SK-MEL-5 (cell line): ENCODE results near the gene DHTKD1. TPM values are rescaled to one million over a fixed set of nuclear protein-coding genes. Genes with fewer than 3 reads are reported as not detected.
A peak's percentile ranks its signal among the peaks of the same experiment; 100 is the strongest.

Source experiments
- DNase-seq: peaks from one replicate; pipeline ENCODE4 v3.0.0-alpha.2; 2016; ENCODE audit warnings: low read depth, low spot score
- in situ Hi-C: cut with HindIII; loops from 2 replicates; pipeline ENCODE4 v1.10.0; 2016; ENCODE audit warnings: low sequenced_read_pairs, high pct_unique_total_duplicates, low pct_unique_long_range_greater_than_20kb
- polyA plus RNA-seq, 2 experiments: library from polyadenylated mRNA; depleted of rRNA; stranded (reverse); fragments of >200 nt; gene quantifications; 2 replicates each; pipeline ENCODE4 v1.2.3, GENCODE V29; 2015
- total RNA-seq: library from RNA; depleted of rRNA; stranded (reverse); fragments of >200 nt; shearing (Covaris generic); gene quantifications from 2 replicates; pipeline ENCODE4 v1.2.3, GENCODE V29; 2014; rRNA removed

Gene DHTKD1
- total RNA-seq: 17.8 and 18.1 TPM in 2 replicates
- polyA plus RNA-seq (2015; cell fraction: cytosol; rRNA removed): 20.7 and 30.0 TPM in 2 replicates
- polyA plus RNA-seq (2015; cell fraction: nucleus; rRNA removed): 8.8 and 17.0 TPM in 2 replicates

GRCh38 chr10:12068449-12069269, at the start of gene DHTKD1:
TSS of gene DHTKD1 (plus strand) at chr10:12068954. CDS start at chr10:12069034, 80 bp downstream.
- DNase-seq: peak; percentile 95
- in situ Hi-C loops: no loop called here

- in situ Hi-C loops: no loop called here
- no peak for DNase-seq
Measured at GRCh38 chr10:12019283-12019971, 49.3 kb upstream of the DHTKD1 start.

- DNase-seq: no peak
- in situ Hi-C loops: no loop called here
Measured at GRCh38 chr10:12020574-12020973, 48.2 kb upstream of the DHTKD1 start.

GRCh38 chr10:12022580-12023257, 46.0 kb upstream of the DHTKD1 start:
- in situ Hi-C loops: no loop called here
- no peak for DNase-seq

GRCh38 chr10:12025591-12025990, 43.2 kb upstream of the DHTKD1 start:
- in situ Hi-C loops: no loop called here
- no peak for DNase-seq

- in situ Hi-C loops: no loop called here
- no peak for DNase-seq
Measured at GRCh38 chr10:12027539-12027938, 41.2 kb upstream of the DHTKD1 start.

- no peak for DNase-seq
- in situ Hi-C loops: no loop called here
Measured at GRCh38 chr10:12031404-12031803, 37.4 kb upstream of the DHTKD1 start.

GRCh38 chr10:12036073-12036655, 32.6 kb upstream of the DHTKD1 start:
- DNase-seq: no peak
- in situ Hi-C loops: no loop called here

GRCh38 chr10:12041766-12042408, 26.9 kb upstream of the DHTKD1 start:
- in situ Hi-C loops: no loop called here

GRCh38 chr10:12042409-12042796, 26.4 kb upstream of the DHTKD1 start:
- DNase-seq: peak; percentile 5
- in situ Hi-C loops: no loop called here

More at GRCh38 chr10:12041766-12042408, 26.9 kb upstream of the DHTKD1 start:
- DNase-seq: peak; percentile 9

- in situ Hi-C loops: no loop called here
- peak; percentile 95 for DNase-seq
Measured at GRCh38 chr10:12042797-12043651, 25.7 kb upstream of the DHTKD1 start, which contains the start of gene UPF2. TSS of gene UPF2 (minus strand) at chr10:12042809. CDS start at chr10:12035423, 7,386 bp downstream.

- in situ Hi-C loops: no loop called here
- no peak for DNase-seq
Measured at GRCh38 chr10:12045596-12045995, 23.2 kb upstream of the DHTKD1 start.

- no peak for DNase-seq
- in situ Hi-C loops: no loop called here
Measured at GRCh38 chr10:12048547-12048946, 20.2 kb upstream of the DHTKD1 start.

- DNase-seq: no peak
- in situ Hi-C loops: no loop called here
Measured at GRCh38 chr10:12050528-12050927, 18.2 kb upstream of the DHTKD1 start.

GRCh38 chr10:12051241-12051640, 17.5 kb upstream of the DHTKD1 start:
- DNase-seq: no peak
- in situ Hi-C loops: no loop called here

- in situ Hi-C loops: no loop called here
- DNase-seq: no peak
Measured at GRCh38 chr10:12055732-12056131, 13.0 kb upstream of the DHTKD1 start.
